HUES64 (cell line): Measurements from ENCODE around the gene PHTF1.

Source experiments
- H3K27ac ChIP-seq: 2 replicates; pipeline ENCODE4 v1.7.0; 2013; ENCODE audit warnings: low read depth, low read length, inconsistent platforms
- H3K27me3 ChIP-seq: 2 replicates; pipeline ENCODE4 v1.6.1; 2013; ENCODE audit warnings: mild to moderate bottlenecking, low read length; ENCODE audit not compliant: insufficient read depth
- H3K36me3 ChIP-seq: 2 replicates; pipeline ENCODE4 v1.6.1; 2013; ENCODE audit warnings: mild to moderate bottlenecking, low read length; ENCODE audit not compliant: insufficient read depth
- H3K4me1 ChIP-seq: 2 replicates; pipeline ENCODE4 v1.6.1; 2013; ENCODE audit warnings: mild to moderate bottlenecking, low read length, moderate library complexity; ENCODE audit not compliant: insufficient read depth
- H3K4me3 ChIP-seq: 2 replicates; pipeline ENCODE4 v1.5.1; 2013; ENCODE audit warnings: mild to moderate bottlenecking, low read length, moderate library complexity
- H3K9ac ChIP-seq: 2 replicates; pipeline ENCODE4 v1.6.1; 2013; ENCODE audit warnings: mild to moderate bottlenecking, low read depth, low read length
- H3K9me3 ChIP-seq: 2 replicates; pipeline ENCODE4 v1.6.1; 2013; ENCODE audit warnings: low read depth, low read length; ENCODE audit not compliant: insufficient read depth
- WGBS: fragments of 150-250, 120-280 bp; methylation state at CpG from one replicate; pipeline ENCODE4 v1.1.7; 2013; ENCODE audit warnings: missing lambda C conversion rate; 5-methylcytosine and 5-hydroxymethylcytosine counted together

PHTF1 gene

DNA sequence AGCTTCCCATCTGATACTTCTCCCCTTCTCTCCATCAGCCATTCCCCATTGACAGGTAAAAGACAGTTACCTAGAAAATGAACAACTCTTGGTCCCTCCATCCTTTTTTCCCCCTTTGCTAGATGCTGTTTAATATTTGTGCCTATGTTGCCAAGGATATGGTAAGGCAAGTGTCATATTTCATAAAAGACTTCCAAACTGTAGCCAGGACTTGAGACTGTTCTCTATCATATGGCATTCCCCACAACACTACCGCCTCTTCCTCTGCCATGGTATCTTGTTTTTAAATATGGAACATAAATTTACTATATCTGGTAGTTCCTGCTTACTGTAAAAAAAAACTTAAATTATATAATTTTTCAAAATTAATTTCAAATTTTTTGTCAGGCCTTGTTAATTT, 97.2 kb downstream of the PHTF1 start:
- no peaks in the 10 kb centered on the region for H3K9me3 ChIP-seq
- no CpG with 5 or more reads among the region's 1 CpG for WGBS
- no peak overlapping the region for H3K4me3 ChIP-seq
- no peaks in the 10 kb centered on the region for H3K36me3 ChIP-seq
- H3K4me1 ChIP-seq: no peaks in the 10 kb centered on the region
- no peaks in the 10 kb centered on the region for H3K27me3 ChIP-seq
- H3K27ac ChIP-seq: no peak overlapping the region
- no peak overlapping the region for H3K9ac ChIP-seq

GRCh38 chr1:113660088-113660487, 99.2 kb downstream of the PHTF1 start:
- Histone ChIP-seq H3K9ac (no peak overlapping the region), H3K4me3 (no peak overlapping the region), H3K27me3 (no peaks in the 10 kb centered on the region), H3K36me3 (no peaks in the 10 kb centered on the region), H3K27ac (no peak overlapping the region), H3K9me3 (no peaks in the 10 kb centered on the region), H3K4me1 (no peaks in the 10 kb centered on the region)
- 97% methylated on average over 3 of the region's 3 CpGs for WGBS

GRCh38 chr1:113659556-113659955, 99.7 kb downstream of the PHTF1 start:
- WGBS: 92% methylated on average over 4 of the region's 4 CpGs
- H3K4me1 ChIP-seq: no peaks in the 10 kb centered on the region
- H3K27me3 ChIP-seq: no peaks in the 10 kb centered on the region
- H3K9me3 ChIP-seq: no peaks in the 10 kb centered on the region
- no peak overlapping the region for H3K9ac ChIP-seq
- H3K4me3 ChIP-seq: no peak overlapping the region
- H3K27ac ChIP-seq: no peak overlapping the region
- no peaks in the 10 kb centered on the region for H3K36me3 ChIP-seq

- Histone ChIP-seq H3K27me3 (no peaks in the 10 kb centered on the region), H3K4me3 (no peak overlapping the region)
- WGBS: 91% methylated on average over 9 of the region's 9 CpGs
These were observed 100.3 kb downstream of the PHTF1 start for GRCh38 chr1:113659035-113659434.

GRCh38 chr1:113657556-113658063, 101.7 kb downstream of the PHTF1 start:
- Histone ChIP-seq H3K4me3 (no peak overlapping the region), H3K9ac (no peak overlapping the region), H3K4me1 (no peaks in the 10 kb centered on the region), H3K27me3 (no peaks in the 10 kb centered on the region), H3K36me3 (no peaks in the 10 kb centered on the region), H3K27ac (no peak overlapping the region), H3K9me3 (no peaks in the 10 kb centered on the region)
- 95% methylated on average over 2 of the region's 3 CpGs for WGBS

More at GRCh38 chr1:113659035-113659434, 100.3 kb downstream of the PHTF1 start:
- no peak overlapping the region for H3K9ac ChIP-seq
- H3K36me3 ChIP-seq: no peaks in the 10 kb centered on the region
- no peak overlapping the region for H3K27ac ChIP-seq
- no peaks in the 10 kb centered on the region for H3K9me3 ChIP-seq
- H3K4me1 ChIP-seq: no peaks in the 10 kb centered on the region

GRCh38 chr1:113657126-113657525, 102.2 kb downstream of the PHTF1 start:
- Histone ChIP-seq H3K36me3 (no peaks in the 10 kb centered on the region), H3K4me1 (no peaks in the 10 kb centered on the region), H3K27ac (no peak overlapping the region), H3K9me3 (no peaks in the 10 kb centered on the region), H3K4me3 (no peak overlapping the region), H3K9ac (no peak overlapping the region), H3K27me3 (no peaks in the 10 kb centered on the region)
- 95% methylated on average over 3 of the region's 3 CpGs for WGBS

- H3K27me3 ChIP-seq: no peaks in the 10 kb centered on the region
- 89% methylated on average over 2 of the region's 2 CpGs for WGBS
- H3K4me3 ChIP-seq: no peak overlapping the region
These were observed 104.4 kb downstream of the PHTF1 start for GRCh38 chr1:113654883-113655282.

GRCh38 chr1:113653741-113654140, 105.5 kb downstream of the PHTF1 start:
- Histone ChIP-seq H3K9me3 (no peaks in the 10 kb centered on the region), H3K27me3 (no peaks in the 10 kb centered on the region), H3K36me3 (no peaks in the 10 kb centered on the region), H3K27ac (no peak overlapping the region), H3K4me3 (no peak overlapping the region), H3K9ac (no peak overlapping the region), H3K4me1 (no peaks in the 10 kb centered on the region)
- 82% methylated on average over 4 of the region's 5 CpGs for WGBS

More at GRCh38 chr1:113654883-113655282, 104.4 kb downstream of the PHTF1 start:
- H3K4me1 ChIP-seq: no peaks in the 10 kb centered on the region
- no peak overlapping the region for H3K9ac ChIP-seq
- H3K9me3 ChIP-seq: no peaks in the 10 kb centered on the region
- no peak overlapping the region for H3K27ac ChIP-seq
- no peaks in the 10 kb centered on the region for H3K36me3 ChIP-seq

DNA sequence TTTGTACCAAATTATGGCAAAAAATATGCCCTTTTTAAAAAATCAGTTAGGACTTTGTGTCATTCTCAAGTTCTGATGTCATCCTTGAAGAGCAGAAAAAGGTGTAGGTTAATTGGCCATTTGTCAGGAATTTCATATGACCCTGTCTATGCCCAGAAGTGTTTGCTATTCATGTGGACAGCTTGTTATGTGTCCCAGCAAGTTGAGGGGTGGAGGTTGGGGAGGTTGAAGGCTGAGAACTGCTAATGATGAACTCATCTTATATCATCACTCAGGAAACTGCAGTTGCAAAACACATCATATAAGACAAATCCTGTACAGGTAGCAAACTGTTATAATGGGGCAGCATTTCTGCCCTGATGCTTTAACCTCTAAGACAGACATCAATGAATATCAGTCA, 106.5 kb downstream of the PHTF1 start:
- Histone ChIP-seq H3K9me3 (no peaks in the 10 kb centered on the region), H3K36me3 (no peaks in the 10 kb centered on the region), H3K4me3 (no peak overlapping the region)

GRCh38 chr1:113648478-113648877, 110.8 kb downstream of the PHTF1 start:
- Histone ChIP-seq H3K36me3 (no peaks in the 10 kb centered on the region), H3K9ac (no peak overlapping the region), H3K4me3 (no peak overlapping the region), H3K27ac (no peak overlapping the region), H3K9me3 (no peaks in the 10 kb centered on the region), H3K4me1 (no peaks in the 10 kb centered on the region), H3K27me3 (no peaks in the 10 kb centered on the region)

More for the DNA sequence above, 106.5 kb downstream of the PHTF1 start:
- Histone ChIP-seq H3K4me1 (no peaks in the 10 kb centered on the region), H3K27ac (no peak overlapping the region), H3K9ac (no peak overlapping the region), H3K27me3 (no peaks in the 10 kb centered on the region)

DNA sequence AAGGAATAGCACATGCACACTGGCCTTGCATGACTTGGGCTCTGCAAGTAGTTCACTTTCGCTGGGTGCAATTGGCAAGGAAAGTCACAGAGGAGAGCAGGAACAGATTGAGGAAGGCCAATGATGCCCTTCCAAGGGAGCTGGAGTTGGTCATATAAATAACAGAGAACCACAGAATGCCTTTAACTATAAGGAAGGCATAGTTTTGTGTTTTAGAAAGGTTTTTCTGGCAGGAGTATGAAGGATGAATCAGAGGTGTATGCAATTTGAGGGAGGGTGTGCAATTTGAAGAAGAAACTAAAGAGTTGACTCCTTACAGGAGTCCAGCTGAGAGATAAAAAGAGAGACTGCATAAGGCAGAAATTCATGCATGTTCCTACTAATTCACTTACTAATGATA, 112.1 kb downstream of the PHTF1 start:
- H3K27ac ChIP-seq: no peak overlapping the region
- H3K9me3 ChIP-seq: no peaks in the 10 kb centered on the region
- H3K4me1 ChIP-seq: no peaks in the 10 kb centered on the region
- no peaks in the 10 kb centered on the region for H3K36me3 ChIP-seq
- H3K4me3 ChIP-seq: no peak overlapping the region
- H3K27me3 ChIP-seq: no peaks in the 10 kb centered on the region
- no peak overlapping the region for H3K9ac ChIP-seq
- 96% methylated on average over 1 of the region's 1 CpG for WGBS
